Glutamatergic neuron (in vitro differentiated cells): ENCODE data around the gene ADIPOR2. TPM values are rescaled to one million over a fixed set of nuclear protein-coding genes. Genes with fewer than 3 reads are reported as not detected.

ENCODE experiments used
- DNase-seq: peaks from one replicate; pipeline ENCODE4 v3.0.0; 2022
- H3K27ac Mint-ChIP-seq: one replicate; pipeline ENCODE4 v1.8.0; 2020; ENCODE audit warnings: mild to moderate bottlenecking, mixed read lengths, inconsistent platforms; ENCODE audit not compliant: unreplicated experiment
- H3K27me3 Mint-ChIP-seq: one replicate; pipeline ENCODE4 v1.8.0; 2020; ENCODE audit warnings: mild to moderate bottlenecking, moderate library complexity, mixed read lengths, inconsistent platforms; ENCODE audit not compliant: unreplicated experiment
- H3K36me3 Mint-ChIP-seq: one replicate; pipeline ENCODE4 v1.8.0; 2020; ENCODE audit warnings: mild to moderate bottlenecking, mixed read lengths, inconsistent platforms; ENCODE audit not compliant: unreplicated experiment
- H3K4me1 Mint-ChIP-seq: one replicate; pipeline ENCODE4 v1.8.0; 2020; ENCODE audit warnings: mild to moderate bottlenecking, low read depth, mixed read lengths, inconsistent platforms; ENCODE audit not compliant: unreplicated experiment
- H3K4me3 Mint-ChIP-seq: one replicate; pipeline ENCODE4 v1.8.0; 2020; ENCODE audit warnings: mild to moderate bottlenecking, mixed read lengths, inconsistent platforms; ENCODE audit not compliant: unreplicated experiment
- H3K9me3 Mint-ChIP-seq: one replicate; pipeline ENCODE4 v1.8.0; 2020; ENCODE audit warnings: mild to moderate bottlenecking, moderate library complexity, mixed read lengths, inconsistent platforms; ENCODE audit not compliant: unreplicated experiment
- CTCF ChIP-seq: fragments of 200-600 bp; sonication (generic); IDR thresholded peaks from one replicate; pipeline ENCODE4 v1.5.0; 2021; ENCODE audit not compliant: partially characterized antibody, unreplicated experiment
- total RNA-seq: library from RNA; stranded (reverse); fragmentation: NEBNext Ultra II Directional; extraction: Animal tissue kit (Norgen Biotek cat#: 25700); gene quantifications from one replicate; pipeline ENCODE4 v1.2.1, GENCODE V29; 2021; ENCODE audit not compliant: unreplicated experiment

ADIPOR2 gene
- total RNA-seq, 1 donor from 2014 or later: 43.3 TPM

- Mint-ChIP-seq H3K27me3 (peaks cover 1% of the 10 kb centered on the region), H3K9me3 (no peaks in the 10 kb centered on the region), H3K27ac (no peak overlapping the region), H3K36me3 (no peaks in the 10 kb centered on the region), H3K4me1 (peaks cover 4% of the 10 kb centered on the region), H3K4me3 (no peak overlapping the region)
- no peak for TF ChIP-seq CTCF
- DNase-seq: no peak
Measured at GRCh38 chr12:1670358-1671268, 20.3 kb upstream of the ADIPOR2 start.

GRCh38 chr12:1676043-1676442 lies 14.8 kb upstream of the ADIPOR2 start:
- Mint-ChIP-seq H3K27ac (no peak overlapping the region), H3K4me1 (no peaks in the 10 kb centered on the region), H3K36me3 (no peaks in the 10 kb centered on the region), H3K27me3 (peaks cover 2% of the 10 kb centered on the region), H3K9me3 (no peaks in the 10 kb centered on the region), H3K4me3 (no peak overlapping the region)
- no peak for DNase-seq
- TF ChIP-seq CTCF: no peak

- no peak for DNase-seq
- TF ChIP-seq CTCF: no peak
- no peaks in the 10 kb centered on the region for H3K9me3 Mint-ChIP-seq
- no peak overlapping the region for H3K4me3 Mint-ChIP-seq
- peaks cover 3% of the 10 kb centered on the region for H3K27me3 Mint-ChIP-seq
- H3K4me1 Mint-ChIP-seq: no peaks in the 10 kb centered on the region
- no peaks in the 10 kb centered on the region for H3K36me3 Mint-ChIP-seq
- no peak overlapping the region for H3K27ac Mint-ChIP-seq
Measured at GRCh38 chr12:1680804-1681492, 9.9 kb upstream of the ADIPOR2 start.

- peaks cover 2% of the 10 kb centered on the region for H3K27me3 Mint-ChIP-seq
- no peaks in the 10 kb centered on the region for H3K9me3 Mint-ChIP-seq
- no peaks in the 10 kb centered on the region for H3K36me3 Mint-ChIP-seq
- H3K4me1 Mint-ChIP-seq: no peaks in the 10 kb centered on the region
- H3K27ac Mint-ChIP-seq: no peak overlapping the region
- DNase-seq: no peak
- no peak for TF ChIP-seq CTCF
- H3K4me3 Mint-ChIP-seq: no peak overlapping the region
Measured at GRCh38 chr12:1681493-1681807, 9.4 kb upstream of the ADIPOR2 start.
